DOHH2 (cell line): Measurements from ENCODE around the gene ROS1.

Experiments
- H3F3A ChIP-seq: fragments of 200-600 bp; sonication (generic), shearing (Covaris generic); 2 replicates; pipeline ENCODE4 v1.6.0; 2016; ENCODE audit warnings: antibody characterized with exemption, mild to moderate bottlenecking; ENCODE audit not compliant: control insufficient read depth, insufficient read depth
- H3K27ac ChIP-seq: fragments of 200-600 bp; sonication (generic); 2 replicates; pipeline ENCODE4 v1.5.1; 2014; ENCODE audit warnings: low read depth, mild to moderate bottlenecking, low read length, moderate library complexity
- H3K27me3 ChIP-seq: fragments of 200-600 bp; sonication (generic); 2 replicates; pipeline ENCODE4 v1.6.1; 2014; ENCODE audit warnings: mild to moderate bottlenecking, low read length, mixed read lengths; ENCODE audit not compliant: control insufficient read depth
- H3K36me3 ChIP-seq: fragments of 200-600 bp; sonication (generic); 2 replicates; pipeline ENCODE4 v1.6.1; 2014; ENCODE audit warnings: mild to moderate bottlenecking, low read length, moderate library complexity, mixed read lengths; ENCODE audit not compliant: control insufficient read depth
- H3K4me1 ChIP-seq: fragments of 200-600 bp; sonication (generic); 2 replicates; pipeline ENCODE4 v1.6.1; 2014; ENCODE audit warnings: mild to moderate bottlenecking, low read length, mixed read lengths; ENCODE audit not compliant: control insufficient read depth
- H3K4me2 ChIP-seq: fragments of 200-600 bp; sonication (generic); 2 replicates; pipeline ENCODE4 v1.6.0; 2014; ENCODE audit warnings: mild to moderate bottlenecking, low read length, moderate library complexity
- H3K4me3 ChIP-seq: fragments of 200-600 bp; sonication (generic); 2 replicates; pipeline ENCODE4 v1.5.1; 2014; ENCODE audit warnings: mild to moderate bottlenecking, low read length, mixed read lengths
- H3K79me2 ChIP-seq: fragments of 200-600 bp; sonication (generic); 2 replicates; pipeline ENCODE4 v1.6.1; 2014; ENCODE audit warnings: mild to moderate bottlenecking, low read length, mixed read lengths; ENCODE audit not compliant: control insufficient read depth
- H3K9me2 ChIP-seq: fragments of 200-600 bp; sonication (generic); replicated peaks from 2 replicates; pipeline ENCODE4 v1.6.1; 2014; ENCODE audit warnings: mild to moderate bottlenecking, low read length, mixed read lengths; ENCODE audit not compliant: control insufficient read depth
- H3K9me3 ChIP-seq: fragments of 200-600 bp; sonication (generic); 2 replicates; pipeline ENCODE4 v1.6.1; 2014; ENCODE audit warnings: antibody characterized with exemption, low read length, mixed read lengths; ENCODE audit not compliant: control insufficient read depth, insufficient read depth
- H4K20me1 ChIP-seq: fragments of 200-600 bp; sonication (generic); 2 replicates; pipeline ENCODE4 v1.6.0; 2014; ENCODE audit warnings: low read depth, mild to moderate bottlenecking, antibody characterized with exemption, low read length, moderate library complexity; ENCODE audit not compliant: control insufficient read depth, insufficient read depth
- CTCF ChIP-seq: fragments of 200-600 bp; sonication (generic); IDR thresholded peaks from one replicate; pipeline ENCODE4 v1.5.1; 2014; ENCODE audit warnings: antibody characterized with exemption, mild to moderate bottlenecking, low read depth, low read length; ENCODE audit not compliant: poor library complexity, severe bottlenecking
- EZH2phosphoT487 ChIP-seq: fragments of 200-600 bp; sonication (generic); IDR thresholded peaks from 2 replicates; pipeline ENCODE4 v1.6.1; 2017; ENCODE audit warnings: borderline replicate concordance, mild to moderate bottlenecking, antibody characterized with exemption, low read length, moderate library complexity, mixed read lengths

ROS1 gene

DNA sequence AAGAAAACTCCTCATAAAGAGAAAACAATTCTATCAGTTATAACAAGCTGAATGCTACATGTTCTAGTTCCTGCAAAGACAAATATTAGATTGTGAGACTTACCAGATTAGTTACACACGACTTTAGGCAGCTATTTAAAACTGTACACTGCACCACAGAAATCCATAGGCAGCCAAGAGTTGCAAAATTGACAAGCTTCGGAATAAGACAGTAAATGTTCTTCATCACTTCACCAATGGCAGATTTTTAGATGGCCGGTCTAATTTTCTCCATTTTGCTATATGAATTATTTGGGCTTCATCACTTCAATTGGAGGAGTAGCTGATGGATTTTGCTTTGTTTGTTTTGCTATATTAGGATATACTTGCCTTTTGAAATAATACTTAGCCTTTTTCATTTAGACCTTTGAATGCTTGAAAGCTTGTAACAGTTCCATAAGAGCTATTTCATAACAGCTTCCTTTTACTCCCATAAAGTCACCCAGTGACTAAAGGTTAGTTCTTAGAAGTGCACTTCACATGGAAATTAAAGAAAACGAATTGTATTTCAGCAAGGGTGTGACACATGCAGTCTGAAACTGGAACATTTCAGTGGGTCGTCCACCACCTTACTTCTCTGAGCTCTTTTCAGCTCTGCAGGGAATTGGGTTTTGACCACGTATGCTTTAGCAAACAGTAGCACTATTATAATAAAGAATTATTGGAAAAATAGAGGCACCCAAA lies at the start of gene ROS1:
Gene ROS1, minus strand, starts transcription at position 512 of the 723 bp plus-strand sequence. Its CDS starts 286 bp downstream, at position 226.
- H3K9me3 ChIP-seq: no peaks in the 10 kb centered on the region
- H3K4me1 ChIP-seq: no peaks in the 10 kb centered on the region
- no peaks in the 10 kb centered on the region for H4K20me1 ChIP-seq
- TF ChIP-seq EZH2phosphoT487 (no peak), CTCF (no peak)
- H3K36me3 ChIP-seq: no peaks in the 10 kb centered on the region
- H3K4me2 ChIP-seq: no peak within 1 kb of the TSS
- H3K9me2 ChIP-seq: no peaks in the 10 kb centered on the region
- no peaks in the 10 kb centered on the region for H3K79me2 ChIP-seq
- H3K4me3 ChIP-seq: no peak within 1 kb of the TSS
- H3F3A ChIP-seq: no peaks in the 10 kb centered on the region
- no peaks in the 10 kb centered on the region for H3K27me3 ChIP-seq
- H3K27ac ChIP-seq: no peak within 1 kb of the TSS

GRCh38 chr6:117473401-117473800 lies 47.7 kb upstream of the ROS1 start:
- H3K79me2 ChIP-seq: no peaks in the 10 kb centered on the region
- no peaks in the 10 kb centered on the region for H3K36me3 ChIP-seq
- TF ChIP-seq CTCF (no peak), EZH2phosphoT487 (no peak)
- H3K9me3 ChIP-seq: no peaks in the 10 kb centered on the region
- H3K4me1 ChIP-seq: no peaks in the 10 kb centered on the region
- H4K20me1 ChIP-seq: no peaks in the 10 kb centered on the region
- H3K9me2 ChIP-seq: no peaks in the 10 kb centered on the region
- 0 out of 2 replicates have a peak, but pooled peaks cover 4% of the 10 kb centered on the region for H3K27me3 ChIP-seq
- H3K4me2 ChIP-seq: no peak overlapping the region
- H3F3A ChIP-seq: no peaks in the 10 kb centered on the region
- H3K27ac ChIP-seq: no peak overlapping the region
- H3K4me3 ChIP-seq: no peak overlapping the region

DNA sequence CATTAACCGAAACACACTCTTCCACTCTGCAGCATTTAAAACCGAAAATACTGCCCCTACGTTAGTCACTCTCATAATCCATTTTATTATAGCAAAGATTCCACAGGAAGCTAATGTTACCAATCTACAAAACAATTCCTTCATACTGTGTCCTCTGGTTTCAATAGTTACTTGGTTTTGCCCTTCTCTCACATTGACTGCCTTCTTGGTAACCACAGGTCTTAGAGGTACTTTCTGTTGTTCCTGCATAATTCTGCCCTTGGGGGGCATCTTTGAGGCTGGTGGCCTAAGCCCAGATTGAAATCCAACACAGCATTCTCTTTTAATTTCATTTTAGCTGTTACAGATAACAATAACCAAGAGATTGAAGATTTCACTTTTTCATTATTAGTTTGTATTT lies 46.9 kb upstream of the ROS1 start:
- H3K4me1 ChIP-seq: no peaks in the 10 kb centered on the region
- H3F3A ChIP-seq: no peaks in the 10 kb centered on the region
- TF ChIP-seq EZH2phosphoT487 (no peak), CTCF (no peak)
- no peaks in the 10 kb centered on the region for H3K79me2 ChIP-seq
- H3K9me2 ChIP-seq: no peaks in the 10 kb centered on the region
- H3K9me3 ChIP-seq: no peaks in the 10 kb centered on the region
- no peak overlapping the region for H3K4me3 ChIP-seq
- H3K36me3 ChIP-seq: no peaks in the 10 kb centered on the region
- H4K20me1 ChIP-seq: no peaks in the 10 kb centered on the region
- H3K27me3 ChIP-seq: 0 out of 2 replicates have a peak, but pooled peaks cover 4% of the 10 kb centered on the region
- H3K4me2 ChIP-seq: no peak overlapping the region
- no peak overlapping the region for H3K27ac ChIP-seq
